Posterior cingulate gyrus (tissue), 11 donors: ENCODE measurements around the gene ZFP57.
"Not testable (repeated sequence)": the region's sequence is repeated elsewhere in the genome, so short reads cannot be mapped to it uniquely, and the experiment has no call there.

Experiments
- DNase-seq, 10 donors: peaks; one replicate each; pipeline versions ENCODE4 v3.0.0 to v3.0.0-alpha.2; 2020 to 2021; ENCODE audit warnings: mixed read lengths in 3 of 10
- intact Hi-C: fragments of 100-400 bp; cut with DNase I; formaldehyde crosslinking; loops from one replicate; pipeline ENCODE4 v1.15.1; 2023

Gene ZFP57

DNA sequence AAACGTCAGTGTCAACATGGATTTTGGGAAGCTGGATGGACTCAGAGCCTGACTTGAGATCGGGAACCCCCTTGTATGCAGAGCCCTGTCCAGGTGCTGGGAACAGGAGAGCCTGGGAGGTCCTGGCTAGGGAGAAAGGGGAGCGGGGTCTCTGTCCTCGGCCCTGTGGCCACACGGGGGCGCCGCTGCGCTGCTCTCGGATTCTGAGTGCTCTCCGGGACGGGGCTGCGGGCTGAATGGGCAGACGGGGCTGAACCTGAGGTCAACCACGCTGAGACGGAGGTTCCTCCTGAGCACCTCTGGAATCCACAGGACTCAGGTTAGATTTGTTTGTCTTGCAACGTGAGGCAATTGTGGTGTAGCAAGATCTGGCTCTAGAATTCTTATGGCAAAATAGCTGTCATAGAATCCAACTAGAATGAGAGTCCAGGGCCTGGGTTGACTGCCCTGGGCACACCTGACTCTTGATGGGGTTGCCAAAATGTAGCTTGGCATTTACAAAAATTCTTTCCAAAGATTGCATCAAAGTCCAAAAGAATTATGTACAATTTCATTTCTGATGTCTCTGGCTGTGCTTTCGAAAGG is 21.7 kb upstream of the ZFP57 start:
- intact Hi-C loops, result loop anchor here (10.0 kb wide), 1 partner anchor 312 kb away; no protein-coding TSS in a partner anchor
- peak in 3 of 10 donors; percentile 47 to 72 (median 52) for DNase-seq

DNA sequence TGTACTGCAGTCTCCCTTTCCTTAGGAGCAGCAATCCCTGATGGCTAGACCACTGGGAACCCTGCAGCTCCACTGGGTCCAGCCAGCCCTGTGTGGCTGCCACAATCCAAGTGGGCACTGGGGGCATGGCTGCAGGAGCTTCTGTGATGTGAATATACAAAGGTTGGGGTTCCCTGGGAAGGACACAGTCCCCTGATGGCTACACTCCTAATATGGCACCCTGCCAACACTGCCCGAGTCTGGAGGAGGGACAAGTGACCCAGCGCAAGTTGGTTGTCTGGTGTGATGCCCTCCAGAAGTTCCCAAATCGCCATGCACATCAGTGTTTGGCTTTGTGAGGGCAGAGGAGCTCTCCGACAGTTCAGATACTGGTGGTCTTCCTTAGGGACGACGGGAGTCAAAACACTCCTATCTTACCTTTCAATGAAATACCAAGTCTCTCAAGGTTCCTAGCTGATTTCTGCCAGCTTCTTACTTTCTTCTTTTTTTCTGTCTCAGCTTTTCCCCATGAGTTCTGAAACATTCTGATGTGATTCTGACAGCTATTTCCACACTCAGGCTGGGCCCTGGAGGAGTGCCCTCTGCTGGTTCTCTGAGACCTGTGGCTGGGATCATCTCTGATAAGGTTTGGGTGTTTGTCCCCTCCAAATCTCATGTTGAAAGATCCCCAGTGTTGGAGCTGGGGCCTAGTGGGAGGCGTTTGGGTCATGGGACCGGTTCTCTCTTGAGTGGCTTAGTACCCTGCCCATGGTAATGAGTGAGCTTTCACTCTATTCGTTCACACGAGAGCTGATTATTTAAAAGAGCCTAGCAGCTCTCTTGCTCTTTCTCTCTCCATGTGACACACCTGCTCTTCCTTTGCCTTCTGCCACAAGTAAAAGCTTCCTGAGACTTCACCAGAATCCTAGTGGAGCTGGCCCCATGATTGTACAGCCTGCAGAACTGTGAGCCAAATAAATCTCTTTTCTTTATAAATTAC is 15.5 kb upstream of the ZFP57 start:
- DNase-seq, result peak in 2 of 10 donors; percentile 40 to 59
- intact Hi-C loops, result loop anchor here (5.0 kb wide), 1 partner anchor 49 kb away; no protein-coding TSS in a partner anchor

- no peak for DNase-seq
- intact Hi-C loops, result loop anchor here (5.0 kb wide), 1 partner anchor 47 kb away; no protein-coding TSS in a partner anchor
Observed at GRCh38 chr6:29694637-29695036, 13.7 kb upstream of the ZFP57 start.

- intact Hi-C loops, result loop anchor here (5.0 kb wide), 1 partner anchor 34 kb away; no protein-coding TSS in a partner anchor
- DNase-seq, result peak in 6 of 10 donors; percentile 31 to 90 (median 58)
Observed at GRCh38 chr6:29685718-29686326, 4.9 kb upstream of the ZFP57 start.

- intact Hi-C loops, result no loop called here
- DNase-seq, result peak in 1 of 10 donors; percentile 19
Observed at GRCh38 chr6:29681811-29682210, 859 bp upstream of the ZFP57 start.

GRCh38 chr6:29680416-29680815 is 536 bp downstream of the ZFP57 start:
- peak in 1 of 10 donors; percentile 69 for DNase-seq
- intact Hi-C loops, result no loop called here

DNA sequence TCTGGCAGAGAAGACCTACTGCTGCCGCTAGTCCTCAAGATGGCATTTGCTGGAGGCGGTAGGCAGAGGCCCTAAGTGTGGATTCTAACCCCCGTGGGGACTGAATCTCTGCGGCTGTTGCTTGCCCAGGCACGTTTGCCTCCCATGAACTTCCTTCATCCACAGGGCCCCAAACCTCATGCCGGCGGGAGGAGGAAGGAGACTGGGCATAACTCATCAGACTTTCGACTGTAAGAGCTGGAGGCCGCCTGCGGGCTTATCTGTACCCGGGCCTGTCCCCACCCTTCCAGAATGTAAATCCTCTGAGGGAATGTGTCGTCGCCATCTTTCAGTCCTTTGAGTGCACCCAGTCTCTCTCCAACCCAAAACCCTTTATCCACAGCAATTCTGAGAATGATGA is 990 bp downstream of the ZFP57 start:
- DNase-seq, result peak in 1 of 10 donors; percentile 71
- intact Hi-C loops, result no loop called here

- intact Hi-C loops, result no loop called here
- DNase-seq, result peak in 1 of 10 donors; percentile 3
Observed at GRCh38 chr6:29678114-29678513, 2.8 kb downstream of the ZFP57 start.

DNA sequence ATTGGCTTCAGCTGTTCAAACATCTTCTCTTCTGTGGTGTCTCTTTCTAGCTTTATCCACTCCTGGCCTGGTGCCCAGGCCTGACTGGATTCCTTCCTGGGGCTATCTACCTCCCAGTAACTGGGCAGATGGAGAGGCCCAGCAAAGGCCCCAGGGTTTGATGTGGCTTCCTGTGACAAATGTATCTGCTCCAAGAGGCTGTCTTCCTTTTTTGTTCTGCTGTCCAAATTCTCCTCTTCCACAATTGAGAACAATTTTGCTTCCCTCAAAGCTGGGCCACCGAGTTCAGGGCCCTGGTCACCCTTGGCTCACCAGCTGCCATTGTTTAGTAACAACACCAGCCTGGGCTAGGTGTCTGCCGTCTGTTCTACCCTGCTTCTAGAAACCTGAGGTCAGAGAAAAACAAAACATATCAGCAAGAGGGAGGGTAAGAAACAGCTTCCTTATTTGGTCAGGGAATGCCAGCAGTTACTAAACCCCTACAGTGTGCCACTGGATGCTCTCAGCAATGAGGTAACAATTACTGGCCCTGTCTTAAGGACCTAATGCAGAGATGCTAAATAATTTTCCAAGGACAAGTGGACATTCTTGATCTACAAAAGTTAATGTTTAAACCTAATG is 3.9 kb downstream of the ZFP57 start:
- intact Hi-C loops, result no loop called here
- DNase-seq, result peak in 1 of 10 donors; percentile 55

- intact Hi-C loops, result no loop called here
- DNase-seq, result peak in 1 of 10 donors; percentile 8
Observed at GRCh38 chr6:29675561-29675960, 5.4 kb downstream of the ZFP57 start.

GRCh38 chr6:29674008-29674407 is 6.9 kb downstream of the ZFP57 start:
- intact Hi-C loops, result no loop called here

GRCh38 chr6:29673161-29673560 is 7.8 kb downstream of the ZFP57 start:
- intact Hi-C loops, result no loop called here
- peak in 3 of 10 donors; percentile 25 to 89 (median 34) for DNase-seq

More at GRCh38 chr6:29674008-29674407, 6.9 kb downstream of the ZFP57 start:
- DNase-seq, result peak in 1 of 10 donors; percentile 7

GRCh38 chr6:29672116-29672515 is 8.8 kb downstream of the ZFP57 start:
- intact Hi-C loops, result not testable (repeated sequence)

DNA sequence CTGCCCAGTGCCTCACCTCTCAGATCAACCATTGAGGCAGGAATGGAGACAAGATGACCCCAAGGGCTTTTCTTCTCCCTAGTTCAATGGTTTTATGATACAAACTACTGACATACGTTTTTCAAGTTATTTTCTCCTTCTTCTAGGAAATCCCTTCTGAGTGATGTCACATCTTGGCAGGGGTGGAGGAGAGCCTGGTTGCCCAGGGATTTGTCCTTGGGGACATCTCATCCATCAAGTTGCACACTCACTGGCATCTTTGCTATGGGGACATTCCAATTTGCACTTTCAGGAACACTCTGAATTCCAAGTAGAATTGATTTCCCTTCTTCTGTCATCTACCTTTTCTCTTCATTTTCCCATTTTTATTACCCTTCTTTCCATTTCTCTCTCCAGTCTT is 9.9 kb downstream of the ZFP57 start:
- intact Hi-C loops, result no loop called here
- peak in 1 of 10 donors; percentile 24 for DNase-seq

More at GRCh38 chr6:29672116-29672515, 8.8 kb downstream of the ZFP57 start:
- peak in 1 of 10 donors; percentile 35 for DNase-seq

DNA sequence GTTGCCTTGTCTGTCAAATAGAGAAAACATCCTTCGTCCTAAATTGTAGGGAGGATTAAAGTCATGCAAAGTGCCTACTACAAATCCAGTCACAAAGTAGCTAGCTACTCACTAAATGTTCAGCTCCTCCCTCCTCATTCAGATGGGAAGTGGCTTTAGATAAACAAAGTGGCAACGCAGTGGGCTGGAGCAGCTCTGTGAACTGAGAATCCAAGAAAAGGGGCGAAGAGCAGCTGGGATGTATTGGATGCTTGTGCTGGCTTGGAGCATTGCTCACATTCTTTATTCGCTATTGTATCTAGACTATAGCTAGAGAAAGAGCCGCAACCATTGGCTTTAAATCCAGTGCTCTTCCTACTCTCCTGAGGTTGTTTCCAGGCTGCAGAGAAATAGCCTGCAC is 13.8 kb downstream of the ZFP57 start:
- intact Hi-C loops, result no loop called here
- DNase-seq, result peak in 1 of 10 donors; percentile 12

GRCh38 chr6:29666826-29667130 is 14.2 kb downstream of the ZFP57 start:
- intact Hi-C loops, result no loop called here
- DNase-seq, result no peak

DNA sequence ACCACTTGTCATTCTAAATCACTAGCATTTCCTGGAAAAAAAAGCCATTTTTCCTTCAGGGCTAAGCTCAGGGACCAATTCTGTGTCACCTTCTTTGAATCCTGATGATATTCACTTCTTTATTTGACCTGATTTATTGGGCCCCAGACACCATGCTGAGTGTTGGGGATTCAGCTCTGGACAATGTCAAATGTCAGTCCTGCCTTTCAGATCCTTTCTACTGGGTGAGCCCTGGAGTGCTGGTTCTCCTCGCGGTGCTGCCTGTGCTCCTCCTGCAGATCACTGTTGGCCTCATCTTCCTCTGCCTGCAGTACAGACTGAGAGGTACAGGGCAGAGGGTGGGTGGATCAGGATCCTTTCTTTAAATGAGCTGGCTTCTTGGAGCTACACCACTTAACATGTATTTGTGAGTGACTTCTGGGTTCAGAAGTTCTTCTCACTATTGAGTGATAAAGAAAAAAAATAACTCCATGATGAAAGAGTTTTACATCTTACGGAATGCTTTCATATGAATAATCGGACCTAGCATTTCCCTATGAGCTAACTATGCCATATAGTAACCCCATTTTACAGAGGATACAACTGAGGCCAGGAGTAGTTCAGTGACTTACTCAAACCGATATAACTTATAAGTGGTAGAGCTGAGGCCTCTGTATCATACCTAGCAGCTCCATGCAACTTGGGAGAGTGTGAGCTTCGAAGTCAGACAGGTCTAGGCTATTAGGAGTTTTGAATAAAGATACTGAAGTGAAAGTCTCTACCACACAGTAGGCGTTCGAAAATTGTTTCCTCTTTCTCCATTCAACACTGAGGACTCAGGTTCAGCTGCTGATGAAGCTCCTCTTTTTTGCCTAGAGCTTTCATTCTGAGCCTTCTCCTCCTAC is 14.8 kb downstream of the ZFP57 start:
- intact Hi-C loops, result no loop called here
- DNase-seq, result peak in 1 of 10 donors; percentile 19

DNA sequence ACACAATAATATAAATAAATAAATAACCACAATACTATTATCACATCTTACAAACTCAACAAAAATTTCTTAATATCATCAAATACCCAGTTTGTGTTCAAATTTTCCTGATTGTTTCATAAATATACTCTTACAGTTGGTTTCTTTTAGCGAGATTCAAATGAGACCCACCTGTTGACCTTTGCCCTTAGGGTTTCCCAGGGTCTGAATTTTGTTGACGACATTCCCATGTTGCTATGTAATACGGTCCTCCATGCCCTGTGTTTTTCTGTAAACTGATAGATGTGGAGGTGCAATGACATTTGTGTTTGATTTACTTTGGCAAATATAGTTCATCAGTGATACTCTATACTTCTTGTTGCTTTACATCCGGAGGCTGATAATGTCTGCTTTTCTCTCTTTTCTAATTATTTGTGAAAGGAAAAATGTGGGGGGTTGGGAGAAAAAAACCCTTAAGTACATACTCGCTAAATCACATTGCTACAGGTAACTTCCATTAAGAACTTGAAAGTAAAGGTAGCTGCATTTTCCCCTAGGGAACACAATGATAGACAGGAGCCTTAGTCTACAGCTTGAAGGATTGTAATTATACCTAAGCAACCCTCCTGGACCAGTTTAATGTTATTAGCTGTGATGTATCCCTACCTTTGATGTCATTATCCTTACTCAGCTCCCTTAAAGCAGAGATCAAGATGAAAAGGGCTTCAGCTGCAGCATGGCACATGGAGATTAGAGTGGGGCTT is 17.5 kb downstream of the ZFP57 start:
- DNase-seq, result no peak
- intact Hi-C loops, result no loop called here
